Endothelial cell of umbilical vein (primary cell): ENCODE results near the gene RAB3GAP1. TPM values are rescaled to one million over a fixed set of nuclear protein-coding genes. Genes with fewer than 3 reads are reported as not detected.

Source experiments
- BruUV-seq: library from RNA; stranded (reverse); fragments of 400-500 nt; replicated peaks from 2 replicates; lab custom pipeline; 2021; lab: Mats Ljungman, UMichigan
- CTCF ChIA-PET: fragments of 300-600, 350-600 bp; sonication (Branson Sonifier 250); formaldehyde crosslinking; loops from one replicate; lab custom pipeline; 2021; ENCODE audit warnings: antibody characterized with exemption, inconsistent platforms; lab: Charles Lee
- POLR2A ChIA-PET: fragments of 300-600, 350-600 bp; sonication (Branson Sonifier 250); formaldehyde crosslinking; loops from one replicate; lab custom pipeline; 2021; ENCODE audit warnings: antibody characterized with exemption, inconsistent platforms; lab: Charles Lee
- DNase-seq: peaks from one replicate; pipeline ENCODE4 v3.0.0-alpha.2; 2011; ENCODE audit warnings: low read depth, low spot score
- FAIRE-seq: peaks from 2 replicates; lab custom pipeline; 2011; peaks lifted over from hg19 to GRCh38; lab: Jason Lieb, UNC
- H2AFZ ChIP-seq: 2 replicates; pipeline ENCODE4 v1.6.0; 2012; ENCODE audit warnings: low read depth, low read length, control low read depth, inconsistent platforms
- H3K27ac ChIP-seq: 2 replicates; pipeline ENCODE4 v1.5.1; 2011; ENCODE audit warnings: low read depth, mild to moderate bottlenecking, control low read depth, low read length, moderate library complexity; ENCODE audit not compliant: insufficient read depth
- H3K27me3 ChIP-seq, 2 experiments: 2 replicates each; pipeline versions ENCODE4 v1.6.0 to v1.6.1; 2011; ENCODE audit warnings: low read length in 2 of 2, mixed read lengths in 1 of 2; ENCODE audit not compliant: control insufficient read depth in 2 of 2, insufficient read depth in 2 of 2
- H3K36me3 ChIP-seq, 2 experiments: 2 replicates in 1 of 2; 3 replicates in 1 of 2; pipeline ENCODE4 v1.5.1; 2011; ENCODE audit warnings: low read length in 2 of 2, mild to moderate bottlenecking in 1 of 2, moderate library complexity in 1 of 2; ENCODE audit not compliant: control insufficient read depth in 2 of 2, insufficient read depth in 2 of 2; ENCODE audit errors: extremely low read depth in 1 of 2
- H3K4me1 ChIP-seq: 3 replicates; pipeline ENCODE4 v1.5.1; 2011; ENCODE audit warnings: mild to moderate bottlenecking, low read length; ENCODE audit not compliant: control insufficient read depth, insufficient read depth; ENCODE audit errors: extremely low read depth
- H3K4me2 ChIP-seq: 2 replicates; pipeline ENCODE4 v1.6.1; 2011; ENCODE audit warnings: low read length, control low read depth, mixed read lengths; ENCODE audit not compliant: insufficient read depth
- H3K4me3 ChIP-seq, 3 experiments: fragments of 200-600 bp in 1 of 3; sonication (generic), shearing (Covaris generic) in 1 of 3; replicated peaks in 1 of 3; 2 replicates each; pipeline ENCODE4 v1.5.1; 2011 to 2016; ENCODE audit warnings: control low read depth in 3 of 3, low read length in 3 of 3, mild to moderate bottlenecking in 2 of 3, inconsistent platforms in 1 of 3, low read depth in 1 of 3, moderate library complexity in 1 of 3; ENCODE audit not compliant: insufficient read depth in 1 of 3
- H3K79me2 ChIP-seq: 2 replicates; pipeline ENCODE4 v1.6.0; 2012; ENCODE audit warnings: low read length, inconsistent platforms; ENCODE audit not compliant: control insufficient read depth, insufficient read depth
- H3K9ac ChIP-seq: replicated peaks from 2 replicates; pipeline ENCODE3; 2011; ENCODE audit warnings: low read length, control low read depth; ENCODE audit not compliant: insufficient read depth; ENCODE audit errors: extremely low read depth
- H3K9me1 ChIP-seq: replicated peaks from 3 replicates; pipeline ENCODE4 v1.6.0; 2011; ENCODE audit warnings: mild to moderate bottlenecking, low read length; ENCODE audit not compliant: control insufficient read depth, insufficient read depth; ENCODE audit errors: extremely low read depth
- H3K9me3 ChIP-seq: replicated peaks from 2 replicates; pipeline ENCODE4 v1.5.1; 2012; ENCODE audit warnings: low read length, inconsistent platforms; ENCODE audit not compliant: control insufficient read depth, insufficient read depth
- H4K20me1 ChIP-seq: replicated peaks from 2 replicates; pipeline ENCODE3; 2011; ENCODE audit warnings: mild to moderate bottlenecking, low read length; ENCODE audit not compliant: control insufficient read depth, insufficient read depth; ENCODE audit errors: extremely low read depth
- CTCF ChIP-seq, 2 donors: IDR thresholded peaks; 1 replicate in 1 of 2; 2 replicates in 1 of 2; pipeline ENCODE4 v1.5.1; 2011; ENCODE audit warnings: low read length in 2 of 2, mild to moderate bottlenecking in 2 of 2, moderate library complexity in 2 of 2, control low read depth in 1 of 2, inconsistent platforms in 1 of 2, low read depth in 1 of 2; ENCODE audit not compliant: insufficient read depth in 1 of 2; ENCODE audit errors: extremely low read depth in 1 of 2
- EZH2 ChIP-seq: IDR thresholded peaks from 2 replicates; pipeline ENCODE4 v1.6.1; 2012; ENCODE audit warnings: borderline replicate concordance, low read depth, mild to moderate bottlenecking, moderate library complexity, low read length, inconsistent platforms; ENCODE audit not compliant: severe bottlenecking
- FOS ChIP-seq: IDR thresholded peaks from 2 replicates; pipeline ENCODE4 v1.6.1; 2011; ENCODE audit warnings: mild to moderate bottlenecking, low read length, moderate library complexity, borderline replicate concordance; ENCODE audit not compliant: insufficient read depth
- GATA2 ChIP-seq: IDR thresholded peaks from 2 replicates; pipeline ENCODE4 v1.7.0; 2011; ENCODE audit warnings: low read depth, mild to moderate bottlenecking, moderate library complexity, mixed read lengths, low read length; ENCODE audit not compliant: insufficient read length, insufficient read depth
- JUN ChIP-seq: IDR thresholded peaks from 2 replicates; pipeline ENCODE4 v1.6.1; 2011; ENCODE audit warnings: borderline replicate concordance, low read depth; ENCODE audit not compliant: insufficient read length, insufficient read depth
- MYC ChIP-seq: IDR thresholded peaks from one replicate; pipeline ENCODE4 v1.6.1; 2011; ENCODE audit warnings: mild to moderate bottlenecking, low read depth, low read length
- POLR2A ChIP-seq: IDR thresholded peaks from 2 replicates; pipeline ENCODE4 v1.6.1; 2012; ENCODE audit warnings: low read depth, mild to moderate bottlenecking, control low read depth, low read length
- POLR2AphosphoS5 ChIP-seq: IDR thresholded peaks from 2 replicates; pipeline ENCODE4 v1.6.1; 2012; ENCODE audit warnings: low read depth, mild to moderate bottlenecking, control low read depth, low read length, moderate library complexity; ENCODE audit not compliant: insufficient read depth
- dilution Hi-C: fragments of 300-500 bp; cut with MboI; formaldehyde crosslinking; loops from one replicate; pipeline ENCODE4 v1.15.0; 2019; ENCODE audit warnings: low sequenced_read_pairs; ENCODE audit not compliant: extremely low pct_ligation_motif_present
- intact Hi-C: fragments of 100-400 bp; cut with micrococcal nuclease; formaldehyde crosslinking; loops from one replicate; pipeline ENCODE4 v1.10.0; 2022
- polyA plus RNA-seq, 4 experiments: library from polyadenylated mRNA; depleted of rRNA in 3 of 4; stranded (reverse) in 3 of 4; unstranded in 1 of 4; fragments of >200 nt; gene quantifications; 2 replicates each; pipeline versions ENCODE4 v1.2.1 to v1.2.3, GENCODE V29; 2011 to 2012; ENCODE audit warnings: missing spikeins in 1 of 4
- total RNA-seq: library from RNA; stranded (reverse); gene quantifications from 2 replicates; pipeline ENCODE4 v1.2.3, GENCODE V29; 2021
- TF ChIP-seq, protein P1 (sequence below): IDR thresholded peaks from 2 replicates; pipeline ENCODE4 v1.6.1; 2011; ENCODE audit not compliant: insufficient read depth, insufficient read length

The RAB3GAP1 gene
- total and polyA plus RNA-seq, 2 donors (not counting 3 experiments of a cell fraction or from before 2014, with no cell fraction given): 14.9 to 39.5 TPM

DNA sequence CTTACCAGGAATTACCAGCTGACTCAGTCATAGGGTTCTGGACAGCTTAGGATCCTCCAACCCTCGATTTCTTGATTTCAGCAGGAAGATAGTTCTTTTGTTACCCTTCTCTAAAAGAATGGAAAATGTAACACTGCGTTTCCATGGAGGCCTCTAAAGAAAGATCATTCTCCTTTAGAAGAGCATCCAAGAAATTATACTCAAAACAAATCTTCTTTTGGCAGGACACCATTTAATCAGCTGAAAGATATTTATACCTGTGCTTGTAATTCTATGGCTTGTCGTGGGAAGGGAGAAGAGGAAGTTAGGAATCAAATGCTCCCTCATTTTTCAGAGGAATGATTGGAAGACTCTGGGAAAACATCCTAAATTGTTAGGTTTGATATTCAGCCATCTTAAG lies 130.5 kb downstream of the RAB3GAP1 start:
- H3K9me1 ChIP-seq: no peaks in the 10 kb centered on the region
- H2AFZ ChIP-seq: no peak overlapping the region
- no peaks in the 10 kb centered on the region for H3K4me1 ChIP-seq
- no peak overlapping the region for H3K9ac ChIP-seq
- dilution Hi-C loops: no loop called here
- CTCF ChIA-PET: interaction anchor here (0.7 kb wide), 1 partner anchor 136 kb away, joined by 3 read pairs; no protein-coding TSS in a partner anchor
- no peaks in the 10 kb centered on the region for H3K9me3 ChIP-seq
- BruUV-seq: no TSS peak
- H3K4me3 ChIP-seq: no peak overlapping the region
- no peaks in the 10 kb centered on the region for H3K27me3 ChIP-seq
- no peak overlapping the region for H3K4me2 ChIP-seq
- no peaks in the 10 kb centered on the region for H3K36me3 ChIP-seq
- intact Hi-C loops: no loop called here
- no peaks in the 10 kb centered on the region for H4K20me1 ChIP-seq
- no peaks in the 10 kb centered on the region for H3K79me2 ChIP-seq
- FAIRE-seq: no peak
- no peak overlapping the region for H3K27ac ChIP-seq
- DNase-seq: no peak
- POLR2A ChIA-PET: no interaction called here
- no peak for TF ChIP-seq POLR2AphosphoS5
- TF ChIP-seq, protein P1, sequence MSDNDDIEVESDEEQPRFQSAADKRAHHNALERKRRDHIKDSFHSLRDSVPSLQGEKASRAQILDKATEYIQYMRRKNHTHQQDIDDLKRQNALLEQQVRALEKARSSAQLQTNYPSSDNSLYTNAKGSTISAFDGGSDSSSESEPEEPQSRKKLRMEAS: no peak
- TF ChIP-seq FOS: no peak
- TF ChIP-seq JUN: no peak
- TF ChIP-seq EZH2: no peak
- TF ChIP-seq MYC: no peak
- TF ChIP-seq GATA2: no peak
- TF ChIP-seq CTCF (IDR thresholded peaks at IDR 0.05; ENCODE audit: extremely low read depth in 1 of 2, insufficient read depth in 1 of 2, low read depth in 1 of 2, low read length in 2 of 2): no peak
- TF ChIP-seq POLR2A: no peak
